HG03045 (cell line): ENCODE data around the gene TIMM50.
A peak's percentile ranks its signal among the peaks of the same experiment; 100 is the strongest.
"Not testable (repeated sequence)": the region's sequence is repeated elsewhere in the genome, so short reads cannot be mapped to it uniquely, and the experiment has no call there.

Experiments used
- ATAC-seq: cut with Tn5 transposase; IDR thresholded peaks from one replicate; pipeline ENCODE4 v1.9.1; 2021; ENCODE audit warnings: mild to moderate bottlenecking, moderate library complexity; ENCODE audit not compliant: unreplicated experiment

TIMM50 gene

DNA sequence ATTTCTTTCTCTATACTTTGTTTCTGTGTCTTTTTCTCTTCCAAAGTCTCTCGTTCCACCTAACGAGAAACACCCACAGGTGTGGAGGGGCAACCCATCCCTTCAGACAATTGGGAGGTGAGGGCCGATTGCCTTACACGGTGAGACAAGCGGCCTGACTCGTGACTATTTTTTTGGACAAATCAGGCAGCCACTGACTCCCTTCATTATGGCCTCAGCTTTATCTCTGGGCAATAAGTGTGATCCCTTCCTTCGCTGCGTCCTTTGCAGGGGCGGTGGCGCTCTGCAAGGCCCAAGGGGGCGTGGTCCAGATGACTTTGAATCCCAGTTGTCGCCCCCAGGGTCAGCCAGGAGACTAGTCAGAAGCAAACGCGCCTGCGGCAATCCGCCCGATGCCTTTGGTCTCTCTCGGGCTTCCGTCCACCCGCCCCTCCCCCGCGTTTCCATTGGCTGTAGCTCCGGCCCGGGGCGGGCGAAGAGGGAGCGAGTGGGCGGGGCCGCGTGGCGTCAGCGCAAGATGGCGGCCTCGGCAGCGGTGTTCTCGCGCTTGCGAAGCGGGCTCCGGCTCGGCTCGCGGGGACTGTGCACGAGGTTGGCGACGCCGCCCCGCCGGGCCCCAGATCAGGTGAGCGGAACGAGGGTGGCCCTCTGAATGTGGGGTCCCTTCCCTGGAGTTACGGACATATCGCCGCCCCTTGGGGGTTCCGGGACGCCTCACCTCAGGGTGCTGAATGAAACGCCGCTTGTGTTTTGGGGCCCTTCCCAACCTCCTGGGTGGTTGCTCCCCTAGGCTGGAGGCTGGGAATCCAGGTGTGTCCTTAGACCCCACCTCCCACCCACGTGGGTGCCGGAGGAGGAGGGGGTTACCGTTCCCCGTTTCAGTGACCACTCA lies at the start of gene TIMM50:
TIMM50 (plus strand) TSS at position 502 of the 892 bp plus-strand sequence; CDS start at position 518, 16 bp downstream.
- ATAC-seq, result peak; percentile 84

- ATAC-seq, result no peak
These were observed 48.0 kb upstream of the TIMM50 start for GRCh38 chr19:39432677-39433025.

DNA sequence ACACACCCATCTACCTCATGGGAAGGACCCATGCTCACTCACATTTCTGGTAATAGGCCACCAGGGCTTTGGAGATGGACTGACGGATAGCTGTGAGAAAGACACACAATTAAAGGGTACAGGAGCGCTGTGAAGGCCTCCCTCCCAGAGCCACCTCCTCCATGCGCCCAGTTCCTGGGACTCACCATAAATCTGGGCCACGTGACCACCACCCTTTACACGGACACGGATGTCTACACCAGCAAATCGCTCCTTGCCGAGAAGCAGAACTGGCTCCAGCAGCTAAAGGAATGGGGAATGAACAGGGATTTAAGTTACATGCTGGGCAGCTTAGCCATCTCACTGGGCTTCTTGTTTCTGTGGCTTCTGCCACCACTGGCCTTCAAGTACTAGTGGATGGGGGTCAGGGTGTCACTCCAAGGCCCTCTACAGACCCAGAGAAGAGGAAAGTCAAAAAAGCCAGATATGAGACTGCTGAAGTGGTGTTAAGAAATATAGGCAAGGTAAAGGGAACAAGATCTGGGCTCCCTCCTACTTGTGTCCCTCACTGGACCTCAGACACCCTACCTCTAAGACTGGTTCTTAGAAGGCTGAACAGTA lies 47.1 kb upstream of the TIMM50 start:
- no peak for ATAC-seq

GRCh38 chr19:39434123-39435076 lies 46.2 kb upstream of the TIMM50 start:
- no peak for ATAC-seq

DNA sequence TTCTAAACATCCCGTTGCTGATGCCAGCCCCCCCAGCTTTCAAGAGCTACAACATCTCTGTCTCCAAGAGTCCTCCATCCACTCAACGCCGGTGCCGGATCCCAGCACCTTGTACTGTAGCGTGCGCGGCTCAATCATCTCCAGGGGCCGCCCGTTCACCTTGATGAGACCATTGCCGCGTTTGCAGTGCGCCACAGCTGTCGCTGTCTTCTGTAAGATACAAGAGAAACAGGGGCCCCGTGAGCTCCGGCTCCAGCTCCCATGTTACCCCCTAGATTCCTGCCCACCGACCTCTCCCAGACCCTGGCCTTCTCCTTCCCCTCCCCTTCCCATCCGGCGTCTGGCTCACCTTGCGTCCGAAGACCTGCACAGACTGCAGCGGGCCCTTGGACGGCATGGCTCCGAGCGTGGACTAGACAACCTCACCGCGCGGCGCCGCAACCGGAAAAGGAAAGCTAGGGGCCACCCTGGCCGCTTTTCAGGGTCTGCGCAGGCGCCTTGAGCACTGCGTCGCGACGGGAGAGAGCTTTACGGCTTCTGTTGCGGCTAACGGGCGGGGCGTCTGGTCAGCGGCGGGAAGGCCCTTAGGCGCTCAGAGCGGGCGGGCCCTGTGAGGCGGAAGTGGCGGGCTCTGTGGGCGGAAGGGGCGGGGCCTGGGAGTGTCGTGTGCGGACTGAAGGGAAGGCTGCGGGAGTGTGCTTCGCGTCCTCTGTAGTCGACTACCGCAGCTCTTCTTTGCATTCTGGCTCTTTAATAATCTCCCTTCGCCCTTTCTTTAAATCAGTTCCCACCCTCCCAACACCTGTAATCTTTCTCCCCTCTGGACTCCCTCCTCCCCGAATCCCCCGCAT lies 44.9 kb upstream of the TIMM50 start, which contains the start of gene RPS16:
RPS16 (minus strand) TSS at position 451 of the 851 bp plus-strand sequence; CDS start at position 397, 54 bp downstream.
- ATAC-seq, result peak; percentile 78

DNA sequence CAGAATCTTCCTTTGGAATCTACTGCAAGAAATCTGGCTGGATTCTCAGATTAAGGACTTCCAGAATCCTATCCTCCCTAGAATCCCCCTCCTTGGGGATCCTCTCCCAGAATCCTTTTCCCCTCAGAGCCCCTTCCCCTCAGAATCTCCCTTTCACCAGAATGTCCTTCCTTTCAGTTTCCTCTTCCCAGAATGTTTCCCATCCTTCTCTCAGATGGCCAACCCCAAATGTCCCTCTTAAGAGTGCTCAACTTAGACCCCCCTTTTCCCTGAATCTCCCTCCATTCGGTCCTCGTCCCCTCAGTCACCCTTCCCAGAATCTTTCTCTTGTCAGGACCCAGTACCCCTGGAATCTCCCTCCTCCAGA lies 44.3 kb upstream of the TIMM50 start:
- ATAC-seq, result no peak

- ATAC-seq, result no peak
These were observed 42.2 kb upstream of the TIMM50 start for GRCh38 chr19:39438270-39438934.

GRCh38 chr19:39444598-39445195 lies 35.9 kb upstream of the TIMM50 start:
- no peak for ATAC-seq

- peak; percentile 81 for ATAC-seq
These were observed 35.2 kb upstream of the TIMM50 start, which contains the start of gene SUPT5H for GRCh38 chr19:39445196-39446111. SUPT5H (plus strand) TSS chr19:39445582; CDS start chr19:39445891, 309 bp downstream.

DNA sequence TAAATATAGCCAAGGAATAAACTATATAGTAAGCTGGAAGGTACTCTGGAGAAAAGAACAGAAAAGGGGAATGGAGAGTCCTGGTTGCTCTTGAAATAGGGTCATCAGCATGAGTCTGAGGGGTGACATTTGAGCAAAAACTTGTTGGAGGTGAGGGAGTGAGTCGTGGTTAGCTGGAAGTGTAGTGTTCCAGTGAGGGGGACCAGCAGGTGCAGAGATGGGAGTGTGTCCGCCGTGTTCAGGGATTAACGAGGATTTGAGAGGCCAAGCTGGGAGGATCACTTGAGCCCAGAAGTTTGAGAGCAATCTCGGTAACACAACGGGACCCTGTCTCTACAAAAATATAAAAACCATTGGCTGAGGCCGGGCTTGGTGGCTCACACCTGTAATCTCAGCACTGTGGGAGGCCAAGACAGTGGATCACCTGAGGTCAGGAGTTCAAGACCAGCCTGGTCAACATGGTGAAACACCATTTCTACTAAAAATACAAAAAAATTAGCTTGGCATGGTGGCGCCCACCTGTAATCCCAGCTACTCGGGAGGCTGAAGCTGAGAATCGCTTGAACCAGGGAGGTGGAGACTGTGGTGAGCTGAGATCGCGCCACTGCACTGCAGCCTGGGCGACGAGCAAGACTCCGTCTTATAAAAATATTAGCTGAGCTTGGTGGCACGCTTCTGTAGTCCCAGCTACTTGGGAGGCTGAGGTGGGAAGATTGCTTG lies 34.1 kb upstream of the TIMM50 start:
- ATAC-seq, result no peak

- no peak for ATAC-seq
These were observed 32.4 kb upstream of the TIMM50 start for GRCh38 chr19:39448271-39448670.

GRCh38 chr19:39449116-39449797 lies 31.4 kb upstream of the TIMM50 start:
- no peak for ATAC-seq

- not testable (repeated sequence) for ATAC-seq
These were observed 29.4 kb upstream of the TIMM50 start for GRCh38 chr19:39451257-39451656.

GRCh38 chr19:39463403-39463802 lies 17.2 kb upstream of the TIMM50 start:
- ATAC-seq, result no peak

- no peak for ATAC-seq
These were observed 14.5 kb upstream of the TIMM50 start for GRCh38 chr19:39465956-39466747.

DNA sequence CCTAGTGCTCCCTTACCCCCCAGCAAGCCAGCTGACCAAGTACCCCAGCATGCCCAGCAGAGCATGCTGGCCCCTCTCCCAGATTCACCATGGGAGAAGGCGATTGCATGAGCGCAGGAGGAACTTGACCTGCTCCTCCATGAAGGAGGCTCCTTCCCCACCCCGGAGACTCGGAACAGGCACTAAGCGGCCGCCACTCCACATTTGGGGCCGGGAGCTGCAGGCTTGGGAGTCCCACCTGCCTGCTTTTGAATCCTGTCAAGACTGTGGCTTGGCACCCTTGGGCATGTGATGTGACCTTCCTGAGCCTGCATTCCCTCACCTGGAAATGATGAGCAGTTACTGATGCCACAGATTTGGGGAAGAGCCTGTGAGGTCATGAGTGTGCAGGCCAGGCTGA lies 12.7 kb upstream of the TIMM50 start:
- ATAC-seq, result no peak
